Astrocyte of the cerebellum (primary cell): ENCODE results near the gene GLYATL2.

Experiments
- DNase-seq: peaks from one replicate; pipeline ENCODE4 v3.0.0-alpha.2; 2011; ENCODE audit warnings: low read depth
- H3K4me3 ChIP-seq: 2 replicates; pipeline ENCODE4 v1.5.1; 2011; ENCODE audit warnings: mild to moderate bottlenecking, low read depth, low read length, moderate library complexity
- in situ Hi-C: cut with HindIII; loops from 2 replicates; pipeline ENCODE4 v1.10.0; 2017; ENCODE audit warnings: low sequenced_read_pairs
- TF ChIP-seq, protein P1 (sequence below): IDR thresholded peaks from 2 replicates; pipeline ENCODE4 v1.5.1; 2012; ENCODE audit warnings: low read length, low read depth, moderate library complexity, mild to moderate bottlenecking; ENCODE audit errors: missing control alignments

The GLYATL2 gene

DNA sequence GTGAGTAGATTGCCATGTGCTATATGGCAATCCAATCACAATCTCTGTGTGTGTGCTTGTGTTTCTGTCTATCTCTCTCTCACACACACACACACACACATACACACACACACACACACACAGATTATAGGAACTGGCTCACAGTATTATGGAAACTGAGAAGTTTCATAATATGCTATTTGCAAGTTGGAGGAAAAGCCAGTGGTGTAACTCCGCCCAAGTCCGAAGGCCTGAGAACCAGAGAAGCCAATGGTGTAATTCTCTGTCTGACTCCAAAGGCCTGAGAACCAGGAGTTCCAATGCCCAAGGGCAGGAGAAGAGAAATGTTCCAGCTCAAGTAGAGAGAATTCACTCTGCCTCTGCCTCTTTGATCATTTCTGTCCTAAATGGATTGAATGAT is 37.2 kb downstream of the GLYATL2 start:
- no peak overlapping the region for H3K4me3 ChIP-seq
- in situ Hi-C loops = no loop called here
- TF ChIP-seq, protein P1, sequence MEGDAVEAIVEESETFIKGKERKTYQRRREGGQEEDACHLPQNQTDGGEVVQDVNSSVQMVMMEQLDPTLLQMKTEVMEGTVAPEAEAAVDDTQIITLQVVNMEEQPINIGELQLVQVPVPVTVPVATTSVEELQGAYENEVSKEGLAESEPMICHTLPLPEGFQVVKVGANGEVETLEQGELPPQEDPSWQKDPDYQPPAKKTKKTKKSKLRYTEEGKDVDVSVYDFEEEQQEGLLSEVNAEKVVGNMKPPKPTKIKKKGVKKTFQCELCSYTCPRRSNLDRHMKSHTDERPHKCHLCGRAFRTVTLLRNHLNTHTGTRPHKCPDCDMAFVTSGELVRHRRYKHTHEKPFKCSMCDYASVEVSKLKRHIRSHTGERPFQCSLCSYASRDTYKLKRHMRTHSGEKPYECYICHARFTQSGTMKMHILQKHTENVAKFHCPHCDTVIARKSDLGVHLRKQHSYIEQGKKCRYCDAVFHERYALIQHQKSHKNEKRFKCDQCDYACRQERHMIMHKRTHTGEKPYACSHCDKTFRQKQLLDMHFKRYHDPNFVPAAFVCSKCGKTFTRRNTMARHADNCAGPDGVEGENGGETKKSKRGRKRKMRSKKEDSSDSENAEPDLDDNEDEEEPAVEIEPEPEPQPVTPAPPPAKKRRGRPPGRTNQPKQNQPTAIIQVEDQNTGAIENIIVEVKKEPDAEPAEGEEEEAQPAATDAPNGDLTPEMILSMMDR = no peak
- no peak for DNase-seq

DNA sequence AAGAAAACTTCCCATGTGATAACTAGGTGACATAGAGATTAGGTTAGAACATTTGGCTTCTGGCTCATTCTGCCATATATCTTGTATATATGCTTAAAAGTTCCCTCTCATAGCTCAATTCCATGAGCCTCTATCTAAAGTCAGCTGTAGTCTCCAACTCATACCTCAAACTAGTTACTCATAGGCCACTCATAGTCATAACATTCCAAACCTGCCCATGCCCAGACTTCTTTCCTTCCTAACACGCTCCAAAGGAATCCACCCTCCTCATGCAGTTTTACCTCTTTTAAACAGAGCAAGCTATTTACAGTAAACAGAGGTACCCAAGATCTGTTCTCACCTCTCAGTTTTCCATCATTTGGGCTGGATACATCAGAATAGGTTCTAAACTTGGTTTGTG is 39.4 kb downstream of the GLYATL2 start:
- no peak overlapping the region for H3K4me3 ChIP-seq
- TF ChIP-seq, protein P1 = no peak
- DNase-seq = no peak
- in situ Hi-C loops = no loop called here

DNA sequence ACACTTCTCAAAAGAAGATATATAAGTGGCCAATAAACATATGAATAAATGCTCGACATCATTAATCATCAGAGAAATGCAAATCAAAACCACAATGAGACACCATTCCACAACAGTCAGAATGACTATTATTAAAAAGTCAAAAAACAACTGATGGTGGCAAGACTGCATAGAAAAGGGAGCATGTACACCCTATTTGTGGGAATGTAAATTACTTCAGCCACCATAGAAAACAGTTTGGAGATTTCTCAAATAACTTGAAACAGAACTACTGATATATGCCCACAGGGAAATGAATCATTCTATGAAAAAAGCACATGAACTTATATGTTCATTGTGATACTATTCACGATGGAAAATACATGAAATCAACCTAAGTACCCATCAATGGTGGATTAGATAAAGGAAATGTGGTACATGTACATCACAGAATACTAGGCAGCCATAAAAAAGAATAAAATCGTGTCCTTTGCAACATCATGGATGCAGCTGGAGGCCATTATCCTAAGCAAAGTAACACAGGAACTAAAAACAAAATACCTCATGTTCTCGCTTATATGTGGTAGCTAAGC is 42.4 kb downstream of the GLYATL2 start:
- H3K4me3 ChIP-seq = no peak overlapping the region
- TF ChIP-seq, protein P1 = no peak
- DNase-seq = no peak
- in situ Hi-C loops = no loop called here

DNA sequence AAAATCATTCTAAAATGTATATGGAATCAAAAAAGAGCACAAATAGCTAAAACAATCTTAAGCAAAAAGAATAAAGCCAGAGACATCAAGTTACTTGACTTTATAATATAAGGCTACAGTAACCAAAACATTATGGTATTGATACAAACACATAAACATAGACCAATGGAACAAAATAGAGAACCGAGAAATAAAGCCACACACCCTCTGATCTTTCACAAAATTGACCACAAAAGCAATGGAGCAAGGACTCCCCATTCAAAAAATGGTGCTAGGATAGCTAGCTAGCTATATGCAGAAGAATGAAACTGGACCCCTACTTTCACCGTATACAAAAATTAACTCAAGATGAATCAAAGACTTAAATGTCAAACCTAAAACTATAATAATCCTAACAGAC is 43.2 kb downstream of the GLYATL2 start:
- TF ChIP-seq, protein P1 = no peak
- in situ Hi-C loops = no loop called here
- no peak for DNase-seq
- no peak overlapping the region for H3K4me3 ChIP-seq

DNA sequence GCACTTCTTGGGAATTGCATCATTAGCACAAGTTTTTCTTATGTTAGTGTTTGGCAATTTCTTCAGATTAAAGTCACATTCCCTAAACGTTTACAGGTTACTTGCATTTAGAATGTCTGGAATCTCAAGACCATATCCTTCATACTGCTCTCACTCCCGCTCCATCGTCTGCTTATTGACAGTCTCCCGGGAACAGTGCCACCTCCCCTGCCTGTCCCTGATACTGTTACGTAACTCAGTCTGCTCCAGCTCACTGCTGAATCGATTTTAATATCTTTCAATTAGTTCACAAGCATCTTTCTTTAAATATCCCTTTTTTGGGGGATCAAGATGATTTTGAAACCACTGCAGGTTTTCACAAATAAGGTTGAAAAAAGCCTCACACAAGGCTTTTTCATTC is 48.2 kb downstream of the GLYATL2 start:
- H3K4me3 ChIP-seq = no peak overlapping the region
- in situ Hi-C loops = no loop called here
- TF ChIP-seq, protein P1 = no peak
- no peak for DNase-seq

DNA sequence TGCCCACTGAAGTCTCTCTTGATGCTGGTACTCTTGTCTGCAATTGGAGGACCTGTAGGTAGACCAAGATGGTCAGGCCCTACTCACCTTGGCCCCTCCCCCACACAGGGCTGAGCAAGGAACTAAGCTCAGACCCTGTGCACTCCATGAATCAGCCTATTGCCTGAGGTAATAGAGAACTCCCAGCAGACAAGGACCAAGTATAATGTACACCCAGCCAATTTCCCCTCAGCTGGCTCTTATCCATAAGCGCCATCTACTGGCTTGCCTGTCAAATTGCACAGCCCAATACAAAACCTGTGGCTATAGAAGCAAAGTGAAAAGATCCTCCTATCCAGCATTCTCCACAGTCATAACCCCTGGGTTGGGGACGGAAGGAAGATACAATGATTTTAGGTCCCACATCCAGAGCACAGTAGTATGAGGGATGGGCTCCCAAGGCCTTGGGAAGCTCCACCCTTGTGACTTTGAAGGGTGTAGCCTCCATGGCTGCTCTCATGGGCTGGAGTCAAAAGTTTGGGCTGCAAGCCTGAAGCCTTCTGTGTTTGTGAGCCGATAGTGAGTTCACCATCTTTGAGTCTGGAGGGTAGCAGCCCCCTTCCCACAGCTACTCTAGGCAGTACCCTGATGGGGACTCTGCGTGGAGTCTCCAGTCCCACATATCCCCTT is 56.0 kb downstream of the GLYATL2 start:
- DNase-seq = peak; percentile 8
- TF ChIP-seq, protein P1 = peak; percentile 73
- no peak overlapping the region for H3K4me3 ChIP-seq
- in situ Hi-C loops = no loop called here
